Fibroblast of peridontal ligament (primary cell): ENCODE data around the gene MOV10L1.
A peak's percentile ranks its signal among the peaks of the same experiment; 100 is the strongest.
"Not testable (repeated sequence)": the region's sequence is repeated elsewhere in the genome, so short reads cannot be mapped to it uniquely, and the experiment has no call there.

ENCODE experiments used
- DNase-seq: peaks from one replicate; pipeline ENCODE4 v3.0.0-alpha.2; 2010; ENCODE audit errors: extremely low read depth

MOV10L1 gene

GRCh38 chr22:50078246-50078645 is 11.6 kb upstream of the MOV10L1 start:
- no peak for DNase-seq

- DNase-seq: no peak
Measured at GRCh38 chr22:50078761-50079160, 11.0 kb upstream of the MOV10L1 start.

DNA sequence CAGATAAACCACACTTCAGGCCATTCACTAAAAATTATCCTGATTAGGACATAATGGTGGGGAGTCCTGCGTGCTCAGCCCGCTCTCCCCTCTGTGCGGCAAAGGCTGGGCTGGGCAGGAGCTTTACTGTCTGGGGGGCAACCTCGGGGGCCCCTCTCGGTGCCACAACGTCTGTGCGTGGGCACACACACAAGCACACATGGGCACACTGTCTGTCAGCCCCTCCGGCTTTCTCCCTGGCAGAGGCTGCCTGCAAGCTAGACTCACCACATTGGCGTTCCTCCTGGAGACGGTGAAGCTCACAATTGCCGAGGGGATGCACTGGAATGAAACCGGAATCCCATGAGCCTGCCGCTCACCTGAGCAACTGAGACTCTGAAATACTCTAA is 9.7 kb upstream of the MOV10L1 start:
- no peak for DNase-seq

- no peak for DNase-seq
Measured at GRCh38 chr22:50081426-50082196, 8.2 kb upstream of the MOV10L1 start.

DNA sequence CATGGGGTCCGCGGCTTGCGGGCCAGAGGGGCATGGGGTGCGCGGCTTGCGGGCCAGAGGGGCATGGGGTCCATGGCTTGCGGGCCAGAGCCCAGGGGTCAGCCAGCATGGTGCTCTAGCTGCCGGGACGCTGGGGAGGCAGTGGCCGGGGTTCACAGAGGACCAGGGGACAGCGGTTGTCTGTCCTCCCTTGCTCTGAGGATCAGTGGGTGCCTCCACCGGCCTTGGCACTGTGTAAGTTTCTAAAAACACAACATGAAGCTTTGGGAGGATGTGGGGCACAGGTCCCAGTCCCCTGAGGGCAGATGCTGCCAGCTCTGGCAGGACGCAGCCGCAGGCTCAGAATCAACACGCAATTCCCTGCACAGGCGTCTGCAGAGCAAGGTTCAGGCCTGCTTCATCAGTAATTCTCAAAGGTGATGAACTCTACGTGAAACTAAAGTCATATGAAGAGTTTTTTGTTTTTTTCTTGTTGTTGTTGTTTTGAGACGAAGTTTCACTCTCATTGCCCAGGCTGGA is 7.5 kb upstream of the MOV10L1 start:
- no peak for DNase-seq

DNA sequence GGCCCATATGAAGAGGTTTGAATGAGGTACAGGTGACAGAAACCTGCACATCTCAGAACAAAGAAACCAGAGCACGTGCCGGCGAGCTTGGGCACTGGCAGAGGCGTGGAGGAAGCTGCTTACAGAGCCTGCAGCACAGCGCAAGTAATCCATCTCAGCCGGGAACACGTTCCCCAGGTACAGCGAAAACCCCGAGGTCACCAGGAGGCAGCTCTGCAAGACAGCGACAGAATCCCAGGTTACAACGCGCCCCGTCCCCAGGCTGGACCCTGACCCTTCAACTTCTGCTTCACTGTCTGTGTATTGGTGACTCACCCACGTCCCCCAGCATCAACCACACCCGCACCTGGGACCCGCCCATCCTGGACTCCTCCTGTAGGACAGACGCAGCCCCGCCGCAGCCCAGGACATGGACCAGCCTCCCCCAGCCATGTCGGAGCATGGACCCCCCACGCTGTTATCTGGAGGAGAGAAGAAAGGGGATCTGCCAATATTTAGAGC is 6.8 kb upstream of the MOV10L1 start:
- no peak for DNase-seq

DNA sequence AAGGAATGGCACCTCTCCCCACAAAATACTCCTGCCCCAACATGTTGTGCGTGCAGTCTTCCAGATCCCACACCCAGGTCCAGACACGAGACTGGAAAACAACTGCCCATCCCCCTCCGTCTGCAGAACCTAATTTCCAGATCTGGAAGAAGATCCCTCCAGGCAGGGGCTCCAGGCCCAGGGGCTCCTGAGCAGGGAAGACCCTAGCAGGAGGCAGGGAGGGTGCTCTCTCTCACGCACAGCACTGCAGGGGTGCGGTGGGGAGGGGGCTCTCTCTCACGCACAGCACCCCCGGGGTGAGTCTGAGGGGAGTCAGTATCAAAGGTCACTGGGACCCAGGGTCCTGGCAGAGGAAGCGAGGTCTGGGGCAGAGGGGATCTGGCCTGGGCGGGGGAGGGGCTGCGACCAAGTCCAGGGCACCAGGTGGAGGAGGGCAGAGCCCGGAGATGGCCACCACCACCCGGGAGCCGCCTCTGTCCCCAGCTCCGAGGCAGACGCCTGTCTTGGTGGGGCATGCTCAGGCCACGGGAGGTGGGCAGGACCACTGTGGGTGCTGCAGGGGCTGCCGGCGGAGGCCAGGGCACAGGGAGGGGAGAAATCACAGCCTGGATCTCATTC is 6.2 kb upstream of the MOV10L1 start:
- DNase-seq: no peak

DNA sequence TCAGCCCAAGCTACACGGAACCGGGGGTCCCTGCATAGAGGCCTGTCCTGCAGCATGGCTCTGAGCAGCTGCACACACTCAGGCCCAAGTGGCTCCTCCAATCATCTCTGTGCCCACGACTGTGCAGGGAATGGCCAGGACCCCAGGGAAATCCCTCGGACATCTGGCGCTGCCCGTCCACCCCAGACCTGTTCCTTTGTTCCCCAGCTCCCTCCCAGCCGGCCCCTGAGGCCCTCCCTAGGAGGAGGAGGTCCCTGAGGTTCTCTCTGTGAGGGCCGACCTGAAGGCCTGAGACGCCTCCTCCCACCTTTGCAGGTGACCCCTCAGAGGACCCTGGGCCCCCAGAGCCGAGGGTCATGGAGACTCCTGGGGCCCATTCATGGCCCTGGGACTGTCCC is 5.7 kb upstream of the MOV10L1 start:
- no peak for DNase-seq

- no peak for DNase-seq
Measured at GRCh38 chr22:50084614-50085021, 5.2 kb upstream of the MOV10L1 start.

DNA sequence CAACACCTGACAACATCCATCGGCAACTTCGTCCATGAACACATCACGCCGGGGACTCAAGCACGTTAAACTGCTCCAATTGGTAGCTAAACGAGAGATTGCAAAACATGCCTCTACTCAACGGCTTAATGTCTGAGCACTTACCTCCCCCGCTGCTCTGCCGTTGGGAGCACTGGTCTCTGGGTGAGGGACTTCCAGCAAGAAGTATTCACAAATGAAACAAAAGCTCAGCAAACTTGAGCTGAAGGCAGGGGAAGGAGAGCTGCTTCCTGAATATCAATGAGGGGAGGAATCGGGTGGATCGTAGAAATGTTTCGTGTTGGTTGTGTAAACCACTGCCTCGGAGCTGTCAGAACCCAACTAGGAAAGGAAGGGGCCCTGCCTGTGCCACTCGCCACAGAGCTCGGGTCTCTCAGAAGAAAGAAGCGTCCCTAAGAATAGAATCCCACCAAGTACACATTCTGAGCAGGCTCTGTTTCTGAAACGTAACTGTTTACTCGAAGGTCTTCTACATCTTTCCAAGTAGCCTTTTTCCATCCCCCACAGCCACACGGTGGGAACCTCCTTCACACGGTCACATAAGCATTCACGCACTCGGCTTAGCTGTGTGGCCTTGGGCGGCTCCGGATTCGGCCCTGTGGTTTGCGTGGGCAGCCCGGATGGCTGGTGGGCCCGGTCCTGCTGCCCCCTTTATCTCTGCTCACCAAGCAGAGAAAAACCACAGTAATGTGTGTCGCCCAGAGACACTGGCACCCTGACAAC is 4.4 kb upstream of the MOV10L1 start, which contains the start of gene MLC1:
TSS of gene MLC1 (minus strand) at position 216 of the 762 bp plus-strand sequence. CDS start 524 bp downstream, outside the sequence.
- peak; percentile 8 for DNase-seq

GRCh38 chr22:50086526-50086925 is 3.3 kb upstream of the MOV10L1 start:
- DNase-seq: peak; percentile 79

GRCh38 chr22:50086975-50087374 is 2.8 kb upstream of the MOV10L1 start:
- not testable (repeated sequence) for DNase-seq

DNA sequence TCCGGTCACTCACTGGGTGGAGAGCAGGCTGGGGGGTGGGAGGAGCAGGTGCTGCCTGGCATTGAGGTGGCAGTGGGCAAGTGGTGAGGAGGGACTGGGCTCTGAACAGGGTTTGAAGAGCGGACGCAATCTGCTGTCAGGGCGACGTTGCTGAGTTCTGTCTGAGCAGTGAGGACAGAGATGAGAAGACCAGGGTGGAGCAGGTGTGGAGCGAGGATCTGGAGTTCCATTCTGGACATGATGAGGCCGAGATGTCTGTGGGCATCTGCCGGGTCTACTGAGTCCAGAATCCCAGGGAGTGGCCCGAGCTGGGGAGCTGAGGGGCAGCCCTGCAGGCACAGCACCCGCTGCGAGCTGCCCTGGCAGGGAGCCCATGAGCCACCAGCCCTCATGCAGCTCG is 2.2 kb upstream of the MOV10L1 start:
- no peak for DNase-seq

- no peak for DNase-seq
Measured at GRCh38 chr22:50088096-50088495, 1.7 kb upstream of the MOV10L1 start.

DNA sequence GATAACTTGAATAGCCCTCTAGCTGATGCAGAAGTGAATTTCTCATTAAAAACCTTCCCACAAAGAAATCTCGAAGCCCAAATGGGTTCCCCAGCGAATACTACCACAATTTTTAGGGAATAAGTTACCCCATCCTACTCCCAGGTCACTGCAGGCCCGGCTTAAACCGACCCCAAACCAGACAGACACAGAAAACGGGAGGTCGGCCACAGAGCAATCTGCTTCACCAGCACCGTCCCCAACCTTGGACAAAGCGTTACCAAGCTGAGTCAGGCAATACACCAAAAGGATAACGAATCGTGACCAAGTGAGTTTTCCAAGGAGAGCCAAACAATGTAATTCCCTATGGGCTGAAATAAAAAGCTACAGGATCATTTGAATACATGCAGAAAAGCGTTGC is 575 bp upstream of the MOV10L1 start:
- no peak for DNase-seq

- no peak for DNase-seq
Measured at GRCh38 chr22:50090412-50090714, 557 bp downstream of the MOV10L1 start.

GRCh38 chr22:50091092-50091768 is 1.4 kb downstream of the MOV10L1 start:
- DNase-seq: no peak

- no peak for DNase-seq
Measured at GRCh38 chr22:50092342-50092741, 2.5 kb downstream of the MOV10L1 start.

GRCh38 chr22:50098052-50098451 is 8.2 kb downstream of the MOV10L1 start:
- no peak for DNase-seq

DNA sequence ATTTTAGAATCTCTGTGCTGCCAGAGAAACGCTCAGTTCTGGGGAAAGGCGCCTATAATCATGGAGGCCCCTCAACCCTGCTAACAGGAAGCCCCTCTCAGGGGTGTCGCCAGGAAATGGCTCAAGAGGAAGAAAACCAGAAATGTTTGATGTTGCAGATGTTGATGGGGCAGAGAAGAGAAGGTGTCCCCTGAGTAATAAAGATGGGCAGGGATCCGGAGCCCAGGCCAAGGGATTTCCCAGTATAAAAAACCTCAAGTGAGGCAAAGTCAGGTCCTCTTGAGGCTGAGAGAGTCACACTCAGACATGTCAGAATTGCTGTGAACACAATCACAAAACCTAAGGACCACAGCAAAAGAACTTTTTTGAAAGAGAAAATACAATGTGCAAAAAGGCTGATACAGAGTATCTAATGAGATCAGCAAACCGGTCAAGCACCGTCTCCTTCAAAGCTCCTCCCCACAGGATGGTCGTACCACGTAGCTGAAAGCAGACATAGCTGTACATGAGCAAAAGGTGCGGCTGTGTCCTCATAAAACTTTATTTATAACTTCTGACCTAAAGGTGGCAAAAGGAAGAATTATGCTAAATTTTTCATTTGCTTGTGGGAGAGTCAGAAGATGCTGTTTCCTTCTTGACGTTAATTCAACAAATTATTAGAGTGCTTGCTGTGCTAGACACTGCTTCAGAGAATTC is 12.2 kb downstream of the MOV10L1 start:
- no peak for DNase-seq

- DNase-seq: no peak
Measured at GRCh38 chr22:50102946-50103345, 13.1 kb downstream of the MOV10L1 start.
